PFSK-1 (cell line): Measurements from ENCODE around the gene NDUFAF7.

Experiments used
- FOXP2 ChIP-seq: optimal IDR thresholded peaks from 2 replicates; pipeline ENCODE3; 2011; ENCODE audit warnings: borderline replicate concordance, control low read depth, inconsistent platforms; ENCODE audit not compliant: insufficient read depth; ENCODE audit errors: extremely low read length, extremely low read depth
- POLR2AphosphoS5 ChIP-seq: IDR thresholded peaks from 2 replicates; pipeline ENCODE4 v1.6.1; 2012; ENCODE audit warnings: low read depth, mild to moderate bottlenecking, control low read depth, low read length, moderate library complexity
- SIN3A ChIP-seq: IDR thresholded peaks from 2 replicates; pipeline ENCODE4 v1.6.1; 2012; ENCODE audit warnings: mild to moderate bottlenecking, low read length, moderate library complexity, borderline replicate concordance; ENCODE audit not compliant: insufficient read depth
- TAF1 ChIP-seq: IDR thresholded peaks from 2 replicates; pipeline ENCODE4 v1.6.1; 2012; ENCODE audit warnings: low read length, control low read depth, borderline replicate concordance; ENCODE audit not compliant: insufficient read depth
- TF ChIP-seq, protein P1 (sequence below), 2 experiments: IDR thresholded peaks; 2 replicates each; pipeline versions ENCODE4 v1.6.1 to v1.8.0; 2011 to 2012; ENCODE audit warnings: low read depth in 2 of 2, low read length in 2 of 2, control low read depth in 1 of 2, inconsistent platforms in 1 of 2, mild to moderate bottlenecking in 1 of 2, moderate library complexity in 1 of 2; ENCODE audit not compliant: insufficient read depth in 1 of 2

DNA sequence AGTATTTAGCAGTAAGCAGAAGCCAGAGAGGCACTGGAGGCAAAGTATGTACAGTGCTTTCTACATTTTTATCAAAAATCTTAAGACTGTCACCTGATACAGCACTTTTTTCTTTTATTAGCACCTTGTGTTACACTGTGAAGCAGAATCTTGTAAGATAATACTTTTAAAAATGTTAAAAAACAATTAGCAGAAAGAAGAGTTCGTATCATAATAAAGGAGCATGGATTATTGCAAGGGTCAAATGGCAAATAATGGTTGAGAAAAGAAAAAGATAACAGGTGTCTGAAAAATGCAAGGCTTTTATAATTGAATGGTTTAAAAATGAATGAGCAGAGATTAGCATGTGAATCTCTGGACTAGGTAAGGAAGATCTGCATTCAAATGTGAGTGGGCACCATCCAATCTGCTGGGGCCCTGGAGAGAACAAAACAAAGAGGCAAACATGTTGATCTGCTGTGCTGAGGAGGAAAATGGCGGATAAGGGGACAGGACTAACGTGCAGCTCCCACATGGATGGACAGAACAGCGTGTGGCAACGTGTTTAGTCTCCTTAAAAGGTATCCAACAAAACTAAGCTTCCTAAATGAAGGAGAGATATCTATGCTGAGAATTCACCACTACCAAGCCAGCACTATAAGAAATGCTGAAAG, 25.6 kb upstream of the NDUFAF7 start:
- TF ChIP-seq POLR2AphosphoS5 (no peak), TAF1 (no peak), SIN3A (no peak), FOXP2 (no peak)
- TF ChIP-seq, protein P1, sequence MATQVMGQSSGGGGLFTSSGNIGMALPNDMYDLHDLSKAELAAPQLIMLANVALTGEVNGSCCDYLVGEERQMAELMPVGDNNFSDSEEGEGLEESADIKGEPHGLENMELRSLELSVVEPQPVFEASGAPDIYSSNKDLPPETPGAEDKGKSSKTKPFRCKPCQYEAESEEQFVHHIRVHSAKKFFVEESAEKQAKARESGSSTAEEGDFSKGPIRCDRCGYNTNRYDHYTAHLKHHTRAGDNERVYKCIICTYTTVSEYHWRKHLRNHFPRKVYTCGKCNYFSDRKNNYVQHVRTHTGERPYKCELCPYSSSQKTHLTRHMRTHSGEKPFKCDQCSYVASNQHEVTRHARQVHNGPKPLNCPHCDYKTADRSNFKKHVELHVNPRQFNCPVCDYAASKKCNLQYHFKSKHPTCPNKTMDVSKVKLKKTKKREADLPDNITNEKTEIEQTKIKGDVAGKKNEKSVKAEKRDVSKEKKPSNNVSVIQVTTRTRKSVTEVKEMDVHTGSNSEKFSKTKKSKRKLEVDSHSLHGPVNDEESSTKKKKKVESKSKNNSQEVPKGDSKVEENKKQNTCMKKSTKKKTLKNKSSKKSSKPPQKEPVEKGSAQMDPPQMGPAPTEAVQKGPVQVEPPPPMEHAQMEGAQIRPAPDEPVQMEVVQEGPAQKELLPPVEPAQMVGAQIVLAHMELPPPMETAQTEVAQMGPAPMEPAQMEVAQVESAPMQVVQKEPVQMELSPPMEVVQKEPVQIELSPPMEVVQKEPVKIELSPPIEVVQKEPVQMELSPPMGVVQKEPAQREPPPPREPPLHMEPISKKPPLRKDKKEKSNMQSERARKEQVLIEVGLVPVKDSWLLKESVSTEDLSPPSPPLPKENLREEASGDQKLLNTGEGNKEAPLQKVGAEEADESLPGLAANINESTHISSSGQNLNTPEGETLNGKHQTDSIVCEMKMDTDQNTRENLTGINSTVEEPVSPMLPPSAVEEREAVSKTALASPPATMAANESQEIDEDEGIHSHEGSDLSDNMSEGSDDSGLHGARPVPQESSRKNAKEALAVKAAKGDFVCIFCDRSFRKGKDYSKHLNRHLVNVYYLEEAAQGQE (IDR thresholded peaks at IDR 0.05; ENCODE audit: insufficient read depth in 1 of 2, low read depth in 2 of 2, low read length in 2 of 2), result no peak
